ENCODE measurements around the gene TBKBP1. TPM values are rescaled to one million over a fixed set of nuclear protein-coding genes. Genes with fewer than 3 reads are reported as not detected.

Gene TBKBP1
- total RNA-seq, 2 donors from 2014 or later, result 14.5 to 22.9 TPM

- no peak for TF ChIP-seq CTCF (conservative IDR thresholded peaks at IDR 0.05)
- no peak overlapping the region for H3K27ac ChIP-seq (ENCODE audit: low read depth, low read length)
- 94 to 100% methylated on average over 2 to 4 of the region's 4 CpGs for WGBS, 2 experiments (ENCODE audit: insufficient coverage in 1 of 2, insufficient read length in 1 of 2)
- Mint-ChIP-seq H3K9me3 (no peaks in the 10 kb centered on the region), H3K27ac (no peak overlapping the region), H3K4me1 (peaks cover 5% of the 10 kb centered on the region), H3K27me3 (ENCODE audit: insufficient read depth) (peaks cover 1% of the 10 kb centered on the region), H3K36me3 (ENCODE audit: low read depth) (peaks cover 22% of the 10 kb centered on the region), H3K4me3 (no peak overlapping the region)
- no peak overlapping the region for H3K9ac ChIP-seq (ENCODE audit: extremely low read depth, low read length, poor library complexity, severe bottlenecking)
- no peaks in the 10 kb centered on the region for H3K27me3 ChIP-seq (ENCODE audit: control insufficient read depth, insufficient read depth, low read length, poor library complexity, severe bottlenecking)
- no peak for DNase-seq
- H3K9me3 ChIP-seq (ENCODE audit: control insufficient read depth, low read length), result no peaks in the 10 kb centered on the region
- H3K4me1 ChIP-seq (ENCODE audit: control insufficient read depth, insufficient read depth, low read length), result no peaks in the 10 kb centered on the region
- peaks cover 11% of the 10 kb centered on the region for H3K36me3 ChIP-seq (ENCODE audit: control insufficient read depth, insufficient read depth, low read length)
- no peak overlapping the region for H3K4me3 ChIP-seq (ENCODE audit: low read length)
Measured at GRCh38 chr17:47699536-47699840, 5.5 kb downstream of the TBKBP1 start.

- H3K9ac ChIP-seq (ENCODE audit: extremely low read depth, low read length, poor library complexity, severe bottlenecking), result no peak overlapping the region
- no peak for DNase-seq
- no peaks in the 10 kb centered on the region for H3K4me1 ChIP-seq (ENCODE audit: control insufficient read depth, insufficient read depth, low read length)
- H3K36me3 Mint-ChIP-seq (ENCODE audit: low read depth), result peaks cover 22% of the 10 kb centered on the region
- H3K36me3 ChIP-seq (ENCODE audit: control insufficient read depth, insufficient read depth, low read length), result peaks cover 17% of the 10 kb centered on the region
- no peak overlapping the region for H3K4me3 Mint-ChIP-seq
- H3K27ac Mint-ChIP-seq, result no peak overlapping the region
- no peaks in the 10 kb centered on the region for H3K27me3 Mint-ChIP-seq (ENCODE audit: insufficient read depth)
- H3K9me3 ChIP-seq (ENCODE audit: control insufficient read depth, low read length), result no peaks in the 10 kb centered on the region
- H3K4me3 ChIP-seq (ENCODE audit: low read length), result no peak overlapping the region
- no peak overlapping the region for H3K27ac ChIP-seq (ENCODE audit: low read depth, low read length)
- peaks cover 13% of the 10 kb centered on the region for H3K4me1 Mint-ChIP-seq
- H3K27me3 ChIP-seq (ENCODE audit: control insufficient read depth, insufficient read depth, low read length, poor library complexity, severe bottlenecking), result no peaks in the 10 kb centered on the region
- H3K9me3 Mint-ChIP-seq, result no peaks in the 10 kb centered on the region
- WGBS, 2 experiments (ENCODE audit: insufficient coverage in 1 of 2, insufficient read length in 1 of 2), result 90 to 94% methylated on average over 2 to 13 of the region's 13 CpGs
- TF ChIP-seq CTCF (conservative IDR thresholded peaks at IDR 0.05), result no peak
Measured at GRCh38 chr17:47700471-47701449, 6.8 kb downstream of the TBKBP1 start.

GRCh38 chr17:47701608-47702007 is 7.6 kb downstream of the TBKBP1 start:
- H3K36me3 Mint-ChIP-seq (ENCODE audit: low read depth), result peaks cover 22% of the 10 kb centered on the region
- H3K27ac Mint-ChIP-seq, result no peak overlapping the region
- 82 to 89% methylated on average over 4 of the region's 4 CpGs for WGBS, 2 experiments (ENCODE audit: insufficient coverage in 1 of 2, insufficient read length in 1 of 2)
- H3K9me3 Mint-ChIP-seq, result no peaks in the 10 kb centered on the region
- no peak for TF ChIP-seq CTCF (conservative IDR thresholded peaks at IDR 0.05)
- Histone ChIP-seq H3K4me3 (ENCODE audit: low read length) (no peak overlapping the region), H3K9me3 (ENCODE audit: control insufficient read depth, low read length) (no peaks in the 10 kb centered on the region), H3K27ac (ENCODE audit: low read depth, low read length) (no peak overlapping the region), H3K9ac (ENCODE audit: extremely low read depth, low read length, poor library complexity, severe bottlenecking) (no peak overlapping the region), H3K4me1 (ENCODE audit: control insufficient read depth, insufficient read depth, low read length) (peaks cover 5% of the 10 kb centered on the region), H3K36me3 (ENCODE audit: control insufficient read depth, insufficient read depth, low read length) (peaks cover 14% of the 10 kb centered on the region), H3K27me3 (ENCODE audit: control insufficient read depth, insufficient read depth, low read length, poor library complexity, severe bottlenecking) (no peaks in the 10 kb centered on the region)
- peak; percentile 80 for DNase-seq
- H3K4me1 Mint-ChIP-seq, result peaks cover 22% of the 10 kb centered on the region
- H3K27me3 Mint-ChIP-seq (ENCODE audit: insufficient read depth), result peaks cover 1% of the 10 kb centered on the region
- H3K4me3 Mint-ChIP-seq, result no peak overlapping the region

Measured in endodermal cell (in vitro differentiated cells).